HG03159 (cell line): Measurements from ENCODE around the gene SCYL2.
"Not testable (repeated sequence)": the region's sequence is repeated elsewhere in the genome, so short reads cannot be mapped to it uniquely, and the experiment has no call there.

ENCODE experiments used
- ATAC-seq: cut with Tn5 transposase; IDR thresholded peaks from one replicate; pipeline ENCODE4 v1.9.1; 2021; ENCODE audit warnings: mild to moderate bottlenecking, moderate library complexity; ENCODE audit not compliant: unreplicated experiment

SCYL2 gene

DNA sequence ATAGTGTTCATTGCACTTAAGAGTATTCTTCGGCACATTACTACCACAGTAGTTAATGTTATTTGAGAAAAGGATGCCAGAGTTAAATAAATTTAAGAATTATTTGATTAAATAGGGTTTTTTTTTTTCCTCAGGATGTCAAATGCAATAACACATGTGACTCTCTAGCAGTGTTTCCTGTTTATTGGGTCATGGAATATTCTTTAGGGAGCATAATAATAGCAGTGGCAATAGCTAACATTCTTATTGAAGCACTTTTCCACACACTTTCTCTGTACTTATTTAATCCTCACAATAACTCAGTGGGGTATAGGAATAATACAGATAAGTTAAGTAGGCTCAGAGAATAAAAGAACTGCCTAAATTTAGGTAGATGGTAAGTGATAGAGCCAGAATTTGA is 44.3 kb downstream of the SCYL2 start:
- no peak for ATAC-seq

DNA sequence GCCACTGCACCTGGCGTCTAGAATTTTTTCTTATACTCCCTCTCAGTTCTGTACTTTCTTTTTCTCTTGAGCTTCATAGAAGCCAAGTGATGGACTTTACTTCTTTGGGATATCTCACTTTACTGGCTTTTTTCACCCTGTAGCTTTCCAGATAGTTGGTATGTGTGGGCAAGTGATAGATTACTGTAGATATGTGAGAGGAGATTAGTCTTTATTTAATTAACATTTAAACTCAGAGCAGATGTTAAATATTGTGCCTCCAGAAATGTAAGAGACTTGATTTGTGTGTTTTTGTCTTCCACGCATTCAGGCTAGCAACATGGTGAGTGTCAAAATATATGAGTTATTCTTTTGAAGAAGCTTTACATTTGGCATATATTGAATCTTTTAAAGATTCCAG is 50.4 kb downstream of the SCYL2 start:
- no peak for ATAC-seq

DNA sequence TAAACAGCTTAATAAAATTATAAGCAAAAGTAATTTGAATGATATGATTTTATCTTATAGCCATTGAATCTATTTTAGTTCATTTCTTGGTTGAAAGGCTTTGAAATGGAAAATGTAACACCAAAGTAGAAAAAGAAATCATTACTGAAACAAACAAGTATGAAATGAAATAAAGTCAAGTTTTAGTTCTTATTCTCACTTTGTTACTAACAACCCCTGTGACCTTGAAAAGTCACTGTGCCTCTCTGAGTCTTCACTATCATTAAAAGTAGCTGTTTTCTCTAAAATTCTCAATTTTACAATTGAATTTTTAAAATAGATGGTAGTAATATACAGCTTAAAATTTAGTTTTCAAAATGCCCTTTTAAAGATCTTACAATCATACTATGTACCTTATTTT is 57.5 kb downstream of the SCYL2 start:
- no peak for ATAC-seq

DNA sequence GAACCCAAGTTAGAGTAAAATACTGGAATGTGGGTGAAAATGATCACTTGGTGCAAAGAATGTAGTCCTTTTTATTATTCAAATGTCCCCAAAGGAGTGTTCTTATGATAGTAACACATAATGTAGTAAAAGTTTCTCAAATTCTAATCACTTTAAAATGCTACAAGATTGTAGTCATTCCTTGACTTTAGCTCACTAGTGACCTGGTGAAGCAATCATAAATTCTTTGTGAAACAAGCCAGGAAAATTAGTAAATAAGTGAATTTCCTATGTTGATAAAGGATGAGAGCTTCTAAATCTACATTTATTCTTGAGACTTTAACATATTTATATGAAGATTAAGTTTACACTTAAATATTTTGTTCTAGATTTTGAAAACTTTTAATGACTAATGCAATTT is 59.2 kb downstream of the SCYL2 start:
- ATAC-seq, result no peak

DNA sequence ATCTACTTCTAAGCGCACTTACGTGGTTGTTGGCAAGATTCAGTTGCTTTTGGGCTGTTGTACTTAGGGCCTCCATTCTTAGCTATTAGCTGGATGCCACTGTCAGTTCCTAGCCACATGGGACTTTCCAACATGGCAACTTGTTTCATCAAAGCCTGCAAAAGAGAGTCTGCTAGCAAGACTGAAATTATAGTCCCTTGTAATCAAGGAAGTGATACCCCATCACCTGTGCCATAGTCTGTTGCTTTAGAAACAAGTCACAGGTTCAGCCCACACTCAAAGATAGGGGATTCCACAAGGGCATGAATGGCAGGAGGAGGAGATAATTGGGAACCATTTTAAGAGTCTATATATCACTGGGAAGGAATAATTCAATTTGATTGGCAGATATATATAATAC is 62.8 kb downstream of the SCYL2 start:
- ATAC-seq, result peak; percentile 93

DNA sequence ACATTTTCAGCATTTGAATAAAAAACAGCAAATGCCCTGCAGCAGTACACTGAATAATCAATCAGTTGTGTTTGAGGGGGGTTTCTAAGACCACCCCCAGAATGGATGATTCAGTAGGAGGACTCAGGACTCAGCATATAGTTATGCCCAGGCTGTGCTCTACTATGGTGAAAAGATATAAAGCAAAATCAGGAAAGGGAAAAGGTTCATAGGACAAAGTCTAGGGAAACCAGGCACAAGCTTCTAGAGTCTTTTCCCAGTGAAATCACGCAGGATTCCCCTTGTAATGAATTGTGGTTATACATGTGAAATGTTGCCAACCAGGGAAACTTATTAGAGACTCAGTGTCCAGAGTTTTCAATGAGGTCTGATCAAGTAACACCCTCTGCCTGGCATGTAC is 64.9 kb downstream of the SCYL2 start:
- no peak for ATAC-seq

DNA sequence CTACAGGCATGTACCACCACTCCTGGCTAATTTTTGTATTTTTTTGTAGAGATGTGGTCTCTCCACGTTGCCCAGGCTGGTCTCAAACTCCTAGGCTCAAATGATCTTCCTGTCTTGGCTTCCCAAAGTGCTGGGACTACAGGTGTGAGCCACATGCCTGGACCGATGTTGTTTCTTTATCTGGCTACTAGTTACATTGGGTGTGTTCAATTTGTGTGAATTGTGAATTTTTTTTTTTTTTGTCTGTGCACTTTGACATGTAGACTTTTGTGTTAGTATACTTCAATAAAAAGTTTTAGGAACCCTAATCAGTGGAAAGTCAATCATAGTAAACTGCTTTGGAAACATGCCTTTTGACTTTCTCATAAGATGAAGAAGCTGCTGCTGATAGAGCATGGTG is 65.9 kb downstream of the SCYL2 start:
- ATAC-seq, result no peak

DNA sequence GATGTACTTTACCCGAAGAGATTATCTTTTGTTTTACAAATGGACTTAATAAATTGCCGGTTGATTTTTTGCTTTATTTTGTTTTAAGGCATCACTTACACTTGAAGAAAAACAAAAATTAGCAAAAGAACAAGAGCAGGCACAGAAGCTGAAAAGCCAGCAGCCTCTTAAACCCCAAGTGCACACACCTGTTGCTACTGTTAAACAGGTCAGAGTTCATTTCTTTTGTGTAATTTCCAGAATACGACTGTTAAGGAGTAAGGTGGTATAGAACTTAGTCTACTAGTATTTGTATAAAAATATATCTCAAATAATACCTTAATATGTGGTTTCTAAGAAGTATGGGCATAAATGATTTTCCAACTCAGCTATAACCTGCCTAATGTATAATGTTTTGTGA is 70.3 kb downstream of the SCYL2 start:
- no peak for ATAC-seq

DNA sequence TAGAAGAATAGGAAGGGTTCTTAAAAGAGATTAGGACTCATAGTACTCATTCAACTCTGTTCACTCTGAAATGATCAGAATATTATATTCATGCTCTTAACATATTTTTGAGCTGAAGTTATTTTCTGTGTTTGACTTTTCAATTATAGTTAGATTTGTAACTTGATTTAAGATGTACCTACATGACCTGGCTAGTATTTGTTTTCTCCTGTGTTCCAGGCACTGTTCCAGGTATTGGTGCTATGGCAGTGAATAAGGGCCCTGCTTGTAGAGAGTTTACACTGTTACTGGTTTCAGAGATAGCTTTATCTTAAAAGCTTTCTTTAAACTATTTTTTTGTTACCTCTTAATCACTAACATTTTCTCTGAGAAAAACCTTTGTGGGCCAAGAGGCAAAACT is 70.8 kb downstream of the SCYL2 start:
- ATAC-seq, result no peak

DNA sequence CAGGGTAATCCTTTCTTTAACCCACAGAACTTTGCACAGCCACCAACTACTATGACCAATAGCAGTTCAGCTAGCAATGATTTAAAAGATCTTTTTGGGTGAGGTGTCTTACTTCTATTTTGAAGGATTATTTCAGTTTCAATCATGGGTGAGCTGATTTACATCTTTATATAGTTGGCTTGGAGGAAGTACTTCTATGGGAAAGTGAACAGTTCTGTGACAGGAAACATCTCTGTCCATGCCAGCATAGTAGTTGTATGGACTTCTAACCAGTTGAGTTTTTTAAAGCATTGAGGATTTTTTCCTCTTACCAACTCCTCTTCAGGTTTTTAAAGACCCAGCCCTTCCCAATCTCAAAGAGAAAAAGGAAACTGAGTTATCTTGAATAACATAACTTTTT is 72.1 kb downstream of the SCYL2 start:
- no peak for ATAC-seq

DNA sequence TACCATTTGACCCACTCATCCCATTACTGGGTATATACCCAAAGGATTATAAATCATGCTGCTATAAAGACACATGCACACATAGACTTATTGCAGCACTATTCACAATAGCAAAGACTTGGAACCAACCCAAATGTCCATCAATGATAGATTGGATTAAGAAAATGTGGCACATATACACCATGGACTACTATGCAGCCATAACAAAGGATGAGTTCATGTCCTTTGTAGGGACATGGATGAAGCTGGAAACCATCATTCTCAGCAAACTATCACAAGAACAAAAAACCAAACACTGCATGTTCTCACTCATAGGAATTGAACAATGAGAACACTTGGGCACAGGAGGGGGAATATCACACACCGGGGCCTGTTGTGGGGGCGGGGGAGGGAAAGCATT is 75.9 kb downstream of the SCYL2 start:
- not testable (repeated sequence) for ATAC-seq

DNA sequence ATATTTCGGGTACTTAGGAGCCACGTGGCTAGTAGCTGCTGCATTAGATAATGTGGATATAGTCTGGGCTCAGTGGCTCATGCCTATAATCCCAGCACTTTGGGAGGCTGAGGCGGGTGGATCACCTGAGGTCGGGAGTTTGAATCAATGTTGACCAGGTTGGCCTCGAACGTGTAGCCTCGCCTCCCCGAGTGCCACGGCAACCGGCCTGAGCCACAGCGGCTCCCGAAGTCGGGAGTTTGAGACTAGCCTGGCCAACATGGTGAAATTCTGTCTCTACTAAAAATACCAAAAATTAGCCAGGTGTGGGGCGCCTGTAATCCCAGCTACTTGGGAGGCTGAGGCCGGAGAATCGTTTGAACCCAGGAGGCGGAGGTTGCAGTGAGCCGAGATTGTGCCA is 77.4 kb downstream of the SCYL2 start:
- not testable (repeated sequence) for ATAC-seq

DNA sequence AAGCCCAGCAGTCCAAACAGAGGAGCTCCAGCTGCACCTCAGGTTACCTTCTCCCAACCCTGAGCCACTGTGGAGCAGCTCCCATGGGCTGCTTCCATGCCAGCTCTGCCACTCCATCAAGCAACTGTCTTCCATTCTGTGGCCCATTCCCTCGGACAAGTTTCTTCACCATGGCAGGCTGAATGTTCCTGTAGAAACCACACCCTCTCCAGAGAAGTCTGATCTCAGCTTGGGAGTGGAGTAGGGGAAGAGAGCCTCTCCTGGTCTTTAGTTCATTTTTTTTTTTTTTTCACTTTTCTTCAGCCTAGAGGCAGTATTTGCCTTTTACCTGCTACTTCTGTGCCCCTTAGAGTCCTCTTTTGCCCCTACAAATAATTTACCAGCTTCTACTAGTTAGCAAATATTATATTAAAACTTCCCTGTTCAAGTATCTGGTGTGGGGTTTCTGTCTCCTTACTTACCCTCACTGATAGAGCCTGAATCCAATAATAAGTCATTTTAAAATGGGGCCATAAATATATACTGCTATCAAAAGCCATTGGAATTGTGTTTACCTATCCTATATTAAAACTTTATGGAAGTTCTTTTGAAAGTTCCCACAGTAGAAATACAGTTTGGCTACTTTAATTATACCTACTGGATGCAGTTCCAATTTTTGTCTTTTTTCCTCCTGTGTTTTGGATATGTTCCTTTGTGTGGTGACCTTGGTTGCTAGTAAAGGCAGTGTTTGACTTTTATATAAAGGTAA is 78.2 kb downstream of the SCYL2 start:
- ATAC-seq, result no peak

DNA sequence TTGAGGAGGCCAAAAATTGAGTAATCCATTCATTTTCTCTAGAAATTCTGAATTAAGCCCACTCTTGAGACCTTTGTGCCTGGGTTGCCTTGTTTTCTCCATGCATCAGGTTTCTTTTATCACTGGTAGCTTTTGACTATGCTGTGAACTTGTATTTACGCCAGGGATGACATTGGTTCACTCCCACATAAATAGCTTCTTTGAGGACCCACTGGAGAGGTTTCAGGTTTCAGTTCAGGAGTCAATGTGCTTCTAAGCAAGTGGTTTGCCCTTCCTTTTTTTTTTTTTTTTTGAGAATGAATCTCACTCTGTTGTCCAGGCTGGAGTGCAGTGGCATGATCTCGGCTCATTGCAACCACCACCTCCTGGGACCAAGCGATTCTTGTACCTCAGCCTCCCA is 79.7 kb downstream of the SCYL2 start:
- no peak for ATAC-seq

DNA sequence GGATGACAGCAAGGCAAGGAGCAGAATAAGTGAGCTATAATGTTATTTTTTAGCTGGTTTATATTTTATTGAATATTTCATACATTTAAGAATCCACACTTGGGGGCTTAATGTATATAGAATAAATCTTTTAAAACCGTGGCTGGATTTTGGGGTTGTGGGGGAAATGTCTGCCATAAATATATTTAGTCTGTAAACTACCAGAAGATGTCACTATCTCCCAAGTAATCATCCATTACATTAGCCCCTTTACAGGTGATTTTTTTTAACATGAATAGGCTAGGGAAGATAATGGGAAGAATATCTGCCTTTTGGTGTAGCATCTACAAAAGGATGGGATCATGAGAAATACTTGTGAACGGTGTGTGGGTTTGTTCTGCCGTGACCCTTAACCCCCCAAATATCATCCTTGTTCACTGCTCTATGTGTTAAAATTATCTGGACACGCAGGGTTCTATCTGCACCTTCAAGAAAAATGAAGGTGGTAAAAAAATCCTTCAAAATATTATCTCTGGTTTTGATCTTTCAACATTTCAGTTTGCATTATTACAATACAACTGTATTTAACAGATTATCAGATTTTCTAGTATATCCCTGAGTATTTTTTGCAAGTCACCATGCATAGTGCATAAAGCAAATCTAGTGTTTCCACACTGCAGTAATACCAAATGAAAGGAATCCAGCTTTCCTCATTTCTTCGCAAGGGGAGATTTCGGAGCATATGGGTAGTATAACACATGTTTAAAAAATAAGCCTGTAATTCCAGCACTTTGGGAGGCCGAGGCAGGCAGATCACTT is 81.9 kb downstream of the SCYL2 start:
- no peak for ATAC-seq

DNA sequence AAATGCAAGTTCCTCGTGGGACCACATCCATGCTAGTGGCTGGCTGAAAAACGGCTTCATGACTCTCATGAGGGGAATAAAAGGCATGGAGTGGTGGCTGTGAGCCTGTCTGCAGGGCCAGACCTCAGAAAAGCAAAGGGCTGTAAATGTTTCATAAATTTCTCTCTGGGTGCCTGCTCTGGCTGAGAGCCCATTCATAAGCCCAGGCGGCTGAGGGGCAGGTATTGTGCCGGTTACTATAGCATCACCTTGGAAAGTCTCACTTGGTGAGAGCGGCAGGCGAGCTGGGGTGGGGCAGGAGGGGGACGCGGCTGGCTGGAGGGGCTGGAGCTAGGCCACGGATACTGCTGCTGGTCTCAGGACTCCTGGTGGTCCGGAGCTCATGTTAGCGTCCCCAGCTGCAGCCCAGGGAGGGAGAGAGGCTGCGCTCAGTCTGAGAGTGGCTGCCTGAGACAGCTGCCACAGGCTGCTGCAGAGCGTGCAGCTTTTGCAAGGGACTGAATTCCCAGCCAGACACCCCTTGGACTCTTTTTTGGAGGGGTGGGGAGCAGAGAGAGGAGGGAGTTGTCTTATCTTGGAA is 89.8 kb downstream of the SCYL2 start, which contains the start of gene SLC17A8:
SLC17A8 (plus strand) TSS at position 431 of the 580 bp plus-strand sequence. CDS start 318 bp downstream, outside the sequence.
- no peak for ATAC-seq

DNA sequence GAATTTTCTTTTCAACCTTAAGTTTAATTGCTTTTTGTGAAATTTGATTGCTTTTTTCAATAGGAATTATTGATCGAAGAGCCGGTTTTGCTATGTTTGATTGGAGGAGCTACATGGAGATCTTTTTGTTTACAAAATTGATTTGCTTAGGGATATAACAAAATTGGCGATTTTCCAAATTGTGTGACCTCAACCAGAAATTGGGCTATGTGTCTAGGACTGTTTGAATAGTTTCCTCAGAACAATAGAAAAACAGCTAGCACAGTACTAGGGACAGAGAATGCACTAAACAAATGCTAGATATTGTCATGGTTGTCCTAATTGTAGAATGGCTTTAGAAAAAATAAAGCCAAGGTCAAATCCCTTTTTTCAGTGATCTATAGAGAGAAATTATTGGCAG is 92.3 kb downstream of the SCYL2 start:
- ATAC-seq, result no peak

DNA sequence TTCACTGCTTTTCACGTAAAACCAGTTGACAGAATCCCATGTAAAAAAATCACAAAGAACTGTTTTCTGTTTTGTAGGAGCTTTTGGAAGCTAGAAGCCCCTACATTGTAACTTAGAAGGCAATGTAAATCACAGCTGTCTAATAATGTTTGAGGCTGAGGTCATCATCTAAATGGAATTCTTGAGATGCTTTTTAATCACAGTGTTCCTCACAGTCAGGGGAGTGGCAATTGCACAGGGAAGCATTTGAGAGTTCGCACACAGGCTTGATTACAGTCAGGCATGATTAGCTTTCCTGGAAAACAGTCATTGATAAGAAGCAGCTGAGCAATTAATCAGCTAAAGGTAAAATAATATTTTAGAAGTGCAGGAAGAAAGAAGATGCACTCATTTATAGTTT is 92.8 kb downstream of the SCYL2 start:
- no peak for ATAC-seq

DNA sequence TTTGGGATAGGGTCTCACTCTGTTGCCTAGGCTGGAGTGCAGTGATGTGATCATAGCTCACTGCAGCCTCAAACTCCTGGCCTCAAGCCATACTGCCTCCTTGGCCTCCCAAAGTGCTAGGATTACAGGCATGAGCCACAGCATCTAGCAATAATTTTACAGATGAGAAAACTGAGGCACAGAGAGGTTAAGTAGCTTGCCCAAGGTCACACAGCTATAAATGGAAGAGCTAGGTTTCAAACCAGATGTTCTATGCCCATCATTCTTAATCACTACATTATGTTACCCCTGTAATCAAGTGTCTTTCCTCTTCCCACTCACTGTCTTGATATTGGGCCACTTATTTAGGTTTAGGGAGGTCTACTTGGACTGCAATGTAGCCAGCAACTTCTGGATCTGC is 93.5 kb downstream of the SCYL2 start:
- ATAC-seq, result no peak

DNA sequence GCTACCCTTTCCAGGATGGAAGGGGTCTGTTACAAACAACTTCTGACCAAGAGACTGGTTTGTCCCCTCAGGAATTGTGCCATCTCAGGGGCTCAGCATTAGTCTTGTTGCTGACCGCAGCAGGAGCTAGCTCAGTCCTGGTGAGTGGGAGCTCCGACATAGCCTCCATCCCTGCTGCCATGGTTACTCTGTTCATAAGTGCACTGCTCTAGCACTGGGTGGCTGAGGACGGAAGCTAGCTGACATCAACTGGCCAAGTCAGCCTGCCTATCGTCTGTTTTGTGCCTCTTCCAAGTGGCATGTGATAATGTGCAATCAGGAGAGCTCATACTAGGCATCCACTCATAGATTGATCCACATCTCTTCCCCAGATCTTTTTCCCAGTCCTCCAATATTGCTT is 97.3 kb downstream of the SCYL2 start:
- ATAC-seq, result no peak

DNA sequence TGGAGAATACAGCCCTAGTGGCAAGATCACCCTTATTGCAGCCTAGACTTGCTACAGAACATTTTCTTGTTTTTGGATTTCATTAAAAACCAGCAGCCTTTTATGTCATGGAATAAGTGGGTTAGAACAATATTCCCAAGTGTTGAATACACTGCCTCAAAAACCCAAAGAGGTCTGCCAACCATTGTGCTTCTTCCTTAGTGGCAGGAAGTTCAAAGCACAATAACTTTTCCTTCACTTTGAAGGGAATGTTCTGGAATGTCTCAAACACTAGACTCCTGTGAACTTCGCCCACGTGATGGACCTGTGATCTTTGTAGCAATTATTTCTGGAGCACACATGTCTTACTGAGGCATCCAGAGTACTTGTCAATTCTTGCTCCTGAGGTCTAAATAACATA is 98.4 kb downstream of the SCYL2 start:
- no peak for ATAC-seq

DNA sequence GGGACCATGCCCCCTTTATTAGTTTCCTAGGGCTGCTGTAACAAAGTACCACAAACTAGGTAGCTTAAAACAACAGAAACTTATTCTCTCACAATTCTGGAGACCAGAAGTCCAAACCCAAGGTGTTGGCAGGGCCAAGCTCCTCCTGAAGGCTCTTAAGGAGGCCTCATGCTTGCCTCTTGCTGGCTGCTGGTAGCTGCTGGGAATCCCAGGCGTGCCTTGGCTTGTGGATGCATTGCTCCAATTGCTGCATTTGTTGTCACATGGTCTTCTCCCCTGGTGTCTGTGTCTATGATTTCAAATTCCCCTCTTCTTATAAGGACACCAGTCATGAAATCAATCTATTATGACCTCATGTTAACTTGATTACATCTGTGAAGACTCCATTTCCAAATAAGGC is 101.1 kb downstream of the SCYL2 start:
- ATAC-seq, result no peak
